HG03175 (cell line): Measurements from ENCODE around the gene INSYN1.
"Not testable (repeated sequence)": the region's sequence is repeated elsewhere in the genome, so short reads cannot be mapped to it uniquely, and the experiment has no call there.

Experiments used
- ATAC-seq: cut with Tn5 transposase; IDR thresholded peaks from one replicate; pipeline ENCODE4 v1.9.1; 2021; ENCODE audit warnings: mild to moderate bottlenecking, moderate library complexity; ENCODE audit not compliant: unreplicated experiment

Gene INSYN1

GRCh38 chr15:73753250-73754130, at the start of gene INSYN1:
INSYN1 (minus strand) TSS chr15:73753351; CDS start chr15:73751130, 2,221 bp downstream.
- no peak for ATAC-seq

GRCh38 chr15:73802431-73803041, 49.4 kb upstream of the INSYN1 start:
- ATAC-seq: no peak

- no peak for ATAC-seq
Observed at GRCh38 chr15:73800662-73801345, 47.7 kb upstream of the INSYN1 start.

- ATAC-seq: no peak
Observed at GRCh38 chr15:73799466-73799865, 46.3 kb upstream of the INSYN1 start.

- no peak for ATAC-seq
Observed at GRCh38 chr15:73797366-73798158, 44.4 kb upstream of the INSYN1 start.

- no peak for ATAC-seq
Observed at GRCh38 chr15:73796331-73796831, 43.2 kb upstream of the INSYN1 start.

GRCh38 chr15:73794443-73795133, 41.4 kb upstream of the INSYN1 start:
- no peak for ATAC-seq

GRCh38 chr15:73792899-73793541, 39.9 kb upstream of the INSYN1 start:
- ATAC-seq: not testable (repeated sequence)

GRCh38 chr15:73792415-73792814, 39.3 kb upstream of the INSYN1 start:
- ATAC-seq: no peak

GRCh38 chr15:73789521-73790240, 36.5 kb upstream of the INSYN1 start:
- no peak for ATAC-seq

GRCh38 chr15:73787621-73788020, 34.5 kb upstream of the INSYN1 start:
- ATAC-seq: no peak

GRCh38 chr15:73786538-73786937, 33.4 kb upstream of the INSYN1 start:
- no peak for ATAC-seq

GRCh38 chr15:73785256-73786014, 32.3 kb upstream of the INSYN1 start:
- not testable (repeated sequence) for ATAC-seq

- ATAC-seq: no peak
Observed at GRCh38 chr15:73784291-73784690, 31.1 kb upstream of the INSYN1 start.

- no peak for ATAC-seq
Observed at GRCh38 chr15:73782344-73782959, 29.3 kb upstream of the INSYN1 start.

GRCh38 chr15:73781038-73781925, 28.1 kb upstream of the INSYN1 start:
- ATAC-seq: no peak

GRCh38 chr15:73779974-73780373, 26.8 kb upstream of the INSYN1 start:
- no peak for ATAC-seq
